Subcutaneous abdominal adipose tissue (tissue), 5 donors: ENCODE measurements around the gene B3GNT8.
A peak's percentile ranks its signal among the peaks of the same experiment; 100 is the strongest.

Experiments
- H3K27ac ChIP-seq: one replicate; pipeline ENCODE4 v1.7.0; 2013; ENCODE audit warnings: low read depth, mild to moderate bottlenecking, inconsistent platforms, low read length, moderate library complexity
- H3K27me3 ChIP-seq, 5 donors: one replicate each; pipeline ENCODE4 v1.7.0; 2013; ENCODE audit warnings: low read length in 5 of 5, inconsistent platforms in 1 of 5; ENCODE audit not compliant: control insufficient read depth in 5 of 5, insufficient read depth in 4 of 5
- H3K36me3 ChIP-seq, 5 donors: one replicate each; pipeline ENCODE4 v1.7.0; 2013; ENCODE audit warnings: low read length in 5 of 5; ENCODE audit not compliant: control insufficient read depth in 5 of 5, insufficient read depth in 5 of 5
- H3K4me1 ChIP-seq, 5 donors: one replicate each; pipeline ENCODE4 v1.7.0; 2013; ENCODE audit warnings: low read length in 5 of 5, mild to moderate bottlenecking in 3 of 5, moderate library complexity in 1 of 5; ENCODE audit not compliant: control insufficient read depth in 5 of 5, insufficient read depth in 5 of 5
- H3K4me3 ChIP-seq, 5 donors: one replicate each; pipeline ENCODE4 v1.7.0; 2013; ENCODE audit warnings: low read length in 5 of 5, low read depth in 1 of 5
- H3K9ac ChIP-seq, 5 donors: one replicate each; pipeline ENCODE4 v1.7.0; 2013; ENCODE audit warnings: low read length in 5 of 5, mild to moderate bottlenecking in 4 of 5, moderate library complexity in 3 of 5
- H3K9me3 ChIP-seq, 5 donors: one replicate each; pipeline ENCODE4 v1.7.0; 2013; ENCODE audit warnings: low read length in 5 of 5; ENCODE audit not compliant: control insufficient read depth in 5 of 5
- donor health status: healthy.
- donor health status: healthy.
- donor health status: healthy.
- donor health status: healthy.
- donor health status: healthy.

The B3GNT8 gene

DNA sequence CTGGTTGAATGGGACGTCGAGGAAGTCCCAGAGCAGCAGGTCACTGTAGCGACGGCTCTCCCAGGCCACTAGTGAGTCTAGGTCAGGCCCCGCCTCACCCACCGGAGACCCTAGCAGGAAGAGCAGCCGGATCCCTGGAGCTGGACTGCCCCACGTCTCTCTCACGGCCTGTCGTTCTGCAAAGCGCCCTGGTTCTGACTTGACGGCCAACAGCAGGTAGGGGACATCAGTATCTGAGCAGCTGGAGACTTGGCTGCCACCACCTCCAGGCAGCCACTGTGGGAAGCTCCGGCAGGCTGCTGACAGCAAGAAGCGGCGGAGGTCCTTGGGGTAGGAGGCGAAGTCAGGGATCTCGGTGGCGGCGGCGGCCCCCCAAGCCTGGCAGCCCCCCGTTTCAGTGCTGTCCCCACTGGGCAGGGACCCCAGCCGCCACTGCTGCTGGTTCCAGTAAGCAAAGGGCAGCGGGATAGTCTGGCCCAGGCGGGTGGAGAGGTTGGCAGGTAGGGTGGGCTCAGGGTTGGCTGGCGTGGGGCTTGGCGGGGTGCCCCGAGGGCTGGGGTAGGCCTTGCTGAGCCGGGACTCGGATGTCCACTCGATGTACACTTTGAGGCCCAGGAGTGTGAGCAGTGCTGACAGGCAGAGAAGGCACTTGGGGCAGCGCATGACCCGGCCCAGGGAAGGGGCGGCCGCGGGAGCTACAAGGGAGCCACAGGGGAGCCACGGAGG, 895 bp downstream of the B3GNT8 start:
- Histone ChIP-seq H3K27me3 (no peaks in the 10 kb centered on the region), H3K4me1 (peaks cover 3 to 49% (median 28%) of the 10 kb centered on the region in 5 donors), H3K4me3 (peak overlapping the region in 4 of 5 donors; percentile 62 to 77 (median 67)), H3K27ac (no peak overlapping the region), H3K36me3 (peaks cover 0 to 53% (median 47%) of the 10 kb centered on the region in 5 donors), H3K9ac (peak overlapping the region; percentile 52 to 91 (median 74)), H3K9me3 (no peaks in the 10 kb centered on the region)

DNA sequence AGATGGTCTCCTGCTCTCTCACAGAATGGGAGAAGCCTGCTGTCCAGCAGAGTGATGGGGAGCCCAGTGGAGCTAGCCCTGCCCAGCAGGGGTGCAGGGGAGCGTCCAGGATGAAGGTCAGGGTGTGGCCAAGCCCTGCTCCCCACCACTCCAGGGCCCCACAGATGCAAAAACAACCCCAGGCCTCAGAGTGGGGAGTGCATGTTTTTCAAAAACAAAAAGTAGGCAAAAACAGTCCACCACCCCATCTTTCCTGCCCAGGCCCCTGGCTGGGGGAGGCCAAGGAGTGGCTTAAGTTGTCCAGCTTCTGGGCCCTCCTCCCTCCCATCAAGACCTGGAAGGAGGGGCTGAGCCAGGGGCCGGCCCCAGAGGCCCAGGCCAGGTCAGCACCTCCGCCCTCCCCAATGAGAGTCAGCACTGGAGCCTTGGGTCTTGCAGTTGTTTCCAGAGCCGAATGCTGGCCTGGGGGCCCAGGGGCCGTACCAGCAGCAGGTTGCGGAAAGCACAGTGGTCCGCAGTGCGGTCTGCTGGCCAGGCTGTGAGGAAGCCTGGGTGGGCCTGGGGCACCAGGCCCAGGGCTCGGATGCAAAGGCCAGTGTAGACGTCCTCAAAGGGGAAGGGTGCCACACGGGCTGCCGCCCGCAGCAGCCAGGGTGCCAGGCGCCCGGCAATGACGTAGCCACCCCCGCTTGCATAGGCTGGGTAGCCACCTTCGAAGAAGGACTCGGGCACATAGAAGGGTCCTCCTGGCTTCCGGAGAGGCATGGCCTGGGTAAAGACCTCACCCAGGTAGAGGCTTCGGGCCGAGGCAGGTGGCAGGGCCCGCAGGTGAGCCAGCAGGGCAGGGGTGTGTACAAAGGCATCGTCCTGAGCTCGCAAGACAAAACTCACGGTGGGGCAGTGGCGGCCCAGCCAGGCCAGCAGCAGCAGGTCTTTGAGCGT, 1.7 kb downstream of the B3GNT8 start:
- peaks cover 0 to 54% (median 47%) of the 10 kb centered on the region in 5 donors for H3K36me3 ChIP-seq
- H3K9ac ChIP-seq: peak overlapping the region in 1 of 5 donors; percentile 17
- H3K4me1 ChIP-seq: peaks cover 3 to 53% (median 31%) of the 10 kb centered on the region in 5 donors
- no peaks in the 10 kb centered on the region for H3K9me3 ChIP-seq
- peak overlapping the region in 1 of 5 donors; percentile 6 for H3K4me3 ChIP-seq
- H3K27me3 ChIP-seq: no peaks in the 10 kb centered on the region
- H3K27ac ChIP-seq: no peak overlapping the region

GRCh38 chr19:41424335-41425173, 2.6 kb downstream of the B3GNT8 start:
- H3K4me1 ChIP-seq: peaks cover 3 to 59% (median 35%) of the 10 kb centered on the region in 5 donors
- H3K9me3 ChIP-seq: no peaks in the 10 kb centered on the region
- peaks cover 0 to 63% (median 55%) of the 10 kb centered on the region in 5 donors for H3K36me3 ChIP-seq
- no peak overlapping the region for H3K27ac ChIP-seq
- no peaks in the 10 kb centered on the region for H3K27me3 ChIP-seq
- H3K9ac ChIP-seq: peak overlapping the region in 1 of 5 donors; percentile 17
- H3K4me3 ChIP-seq: no peak overlapping the region

DNA sequence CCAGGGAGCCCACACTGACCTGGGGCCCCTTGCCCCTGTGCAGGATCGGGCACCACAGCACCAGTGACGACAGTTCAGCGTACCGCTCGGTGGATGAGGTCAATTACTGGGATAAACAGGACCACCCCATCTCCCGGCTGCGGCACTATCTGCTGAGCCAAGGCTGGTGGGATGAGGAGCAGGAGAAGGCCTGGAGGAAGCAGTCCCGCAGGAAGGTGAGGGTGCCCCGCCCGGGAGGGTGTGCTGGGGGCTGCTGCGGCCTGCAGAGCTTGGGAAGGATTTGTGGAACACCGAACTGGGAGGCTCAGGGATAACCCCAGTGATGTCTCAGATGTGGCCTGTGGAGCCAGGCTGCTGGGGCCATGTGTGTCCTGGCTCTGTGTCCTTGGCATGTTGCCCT, 4.2 kb downstream of the B3GNT8 start:
- no peak overlapping the region for H3K9ac ChIP-seq
- H3K4me3 ChIP-seq: no peak overlapping the region
- no peaks in the 10 kb centered on the region for H3K27me3 ChIP-seq
- H3K36me3 ChIP-seq: peaks cover 0 to 78% (median 68%) of the 10 kb centered on the region in 5 donors
- H3K27ac ChIP-seq: no peak overlapping the region
- no peaks in the 10 kb centered on the region for H3K9me3 ChIP-seq
- peaks cover under 1 to 53% (median 28%) of the 10 kb centered on the region in 5 donors for H3K4me1 ChIP-seq

GRCh38 chr19:41422456-41422855, 4.7 kb downstream of the B3GNT8 start:
- H3K36me3 ChIP-seq: peaks cover 0 to 79% (median 68%) of the 10 kb centered on the region in 5 donors
- H3K4me3 ChIP-seq: no peak overlapping the region
- H3K9me3 ChIP-seq: no peaks in the 10 kb centered on the region
- no peaks in the 10 kb centered on the region for H3K27me3 ChIP-seq
- no peak overlapping the region for H3K27ac ChIP-seq
- H3K4me1 ChIP-seq: peaks cover 0 to 48% (median 23%) of the 10 kb centered on the region in 5 donors
- H3K9ac ChIP-seq: no peak overlapping the region

GRCh38 chr19:41421973-41422372, 5.2 kb downstream of the B3GNT8 start:
- H3K9ac ChIP-seq: no peak overlapping the region

GRCh38 chr19:41421314-41421713, 5.9 kb downstream of the B3GNT8 start:
- H3K36me3 ChIP-seq: peaks cover 0 to 90% (median 79%) of the 10 kb centered on the region in 5 donors
- H3K27ac ChIP-seq: no peak overlapping the region
- no peak overlapping the region for H3K4me3 ChIP-seq
- H3K9ac ChIP-seq: no peak overlapping the region
- H3K9me3 ChIP-seq: no peaks in the 10 kb centered on the region
- no peaks in the 10 kb centered on the region for H3K27me3 ChIP-seq
- peaks cover 0 to 39% (median 14%) of the 10 kb centered on the region in 5 donors for H3K4me1 ChIP-seq

More at GRCh38 chr19:41421973-41422372, 5.2 kb downstream of the B3GNT8 start:
- H3K4me1 ChIP-seq: peaks cover 0 to 46% (median 21%) of the 10 kb centered on the region in 5 donors
- no peaks in the 10 kb centered on the region for H3K27me3 ChIP-seq
- no peak overlapping the region for H3K4me3 ChIP-seq
- no peak overlapping the region for H3K27ac ChIP-seq
- peaks cover 0 to 83% (median 72%) of the 10 kb centered on the region in 5 donors for H3K36me3 ChIP-seq
- H3K9me3 ChIP-seq: no peaks in the 10 kb centered on the region

- Histone ChIP-seq H3K27ac (no peak overlapping the region), H3K4me1 (peaks cover 0 to 29% (median 7%) of the 10 kb centered on the region in 5 donors), H3K9me3 (no peaks in the 10 kb centered on the region), H3K4me3 (no peak overlapping the region), H3K36me3 (peaks cover 0 to 89% (median 79%) of the 10 kb centered on the region in 5 donors), H3K27me3 (no peaks in the 10 kb centered on the region), H3K9ac (no peak overlapping the region)
These were observed 6.9 kb downstream of the B3GNT8 start for GRCh38 chr19:41420101-41420880.

DNA sequence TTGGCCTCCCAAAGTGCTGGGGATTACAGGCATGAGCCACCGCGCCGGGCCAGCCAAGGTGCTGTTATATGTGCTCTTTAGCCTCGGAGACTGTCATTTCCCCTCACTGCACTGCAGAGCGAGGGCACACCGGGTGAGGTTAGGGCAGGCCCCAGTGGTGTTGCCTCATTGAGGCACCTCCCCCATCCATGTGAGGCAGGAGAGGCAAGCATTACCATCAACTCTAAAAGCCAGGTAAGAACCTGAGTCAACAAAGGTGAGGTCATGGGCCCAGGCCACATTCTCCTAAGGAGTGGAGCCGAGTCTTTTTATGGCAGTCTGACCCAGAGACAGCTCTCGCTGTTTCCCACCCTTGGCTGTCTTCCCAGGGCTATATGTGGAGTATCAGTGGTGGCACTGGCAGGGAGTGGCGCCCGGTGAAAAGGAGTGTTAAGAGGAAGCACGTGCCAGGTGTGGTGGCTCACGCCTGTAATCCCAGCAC, 10.9 kb downstream of the B3GNT8 start:
- peaks cover 0 to 87% (median 75%) of the 10 kb centered on the region in 5 donors for H3K36me3 ChIP-seq
- H3K4me1 ChIP-seq: peaks cover 0 to 36% (median 18%) of the 10 kb centered on the region in 5 donors
- no peak overlapping the region for H3K4me3 ChIP-seq
- H3K27ac ChIP-seq: no peak overlapping the region
- H3K27me3 ChIP-seq: no peaks in the 10 kb centered on the region
- no peaks in the 10 kb centered on the region for H3K9me3 ChIP-seq
- H3K9ac ChIP-seq: no peak overlapping the region
